A673 (cell line): ENCODE measurements around the gene PPFIA2. TPM values are rescaled to one million over a fixed set of nuclear protein-coding genes. Genes with fewer than 3 reads are reported as not detected.

Experiments
- BruUV-seq: library from RNA; stranded (reverse); fragments of 400-500 nt; replicated peaks from 2 replicates; lab custom pipeline; 2021; lab: Mats Ljungman, UMichigan
- CTCF ChIA-PET: fragments of 300-600 bp; sonication (Branson Sonifier 250); formaldehyde crosslinking; loops from one replicate; lab custom pipeline; 2022; ENCODE audit warnings: antibody characterized with exemption; lab: Charles Lee
- POLR2A ChIA-PET: fragments of 300-600 bp; sonication (Branson Sonifier 250); formaldehyde crosslinking; loops from one replicate; lab custom pipeline; 2022; ENCODE audit warnings: antibody characterized with exemption; ENCODE audit not compliant: low non-redundant PET; lab: Charles Lee
- DNase-seq: peaks from one replicate; pipeline ENCODE4 v3.0.0-alpha.2; 2015; ENCODE audit warnings: low spot score
- H3K27ac ChIP-seq: fragments of 200-600 bp; sonication (generic); 2 replicates; pipeline ENCODE4 v1.5.1; 2016; ENCODE audit warnings: mixed run types, low read depth, mild to moderate bottlenecking, mixed read lengths, antibody characterized with exemption, low read length; ENCODE audit not compliant: poor library complexity, severe bottlenecking
- H3K27me3 ChIP-seq: fragments of 200-600 bp; sonication (generic); replicated peaks from 2 replicates; pipeline ENCODE4 v1.6.1; 2017; ENCODE audit warnings: mixed run types, low read depth, mild to moderate bottlenecking, mixed read lengths, antibody characterized with exemption, low read length; ENCODE audit not compliant: insufficient read depth, poor library complexity
- H3K36me3 ChIP-seq: fragments of 200-600 bp; sonication (generic); 2 replicates; pipeline ENCODE4 v1.6.1; 2016; ENCODE audit warnings: mixed run types, mild to moderate bottlenecking, mixed read lengths, antibody characterized with exemption, low read length; ENCODE audit not compliant: insufficient read depth, poor library complexity, severe bottlenecking
- H3K4me1 ChIP-seq: fragments of 200-600 bp; sonication (generic); 2 replicates; pipeline ENCODE4 v1.6.1; 2017; ENCODE audit warnings: mixed run types, mild to moderate bottlenecking, mixed read lengths, antibody characterized with exemption, low read length; ENCODE audit not compliant: insufficient read depth, poor library complexity, severe bottlenecking
- H3K4me3 ChIP-seq: fragments of 200-600 bp; sonication (generic); 2 replicates; pipeline ENCODE4 v1.5.1; 2016; ENCODE audit warnings: low read depth, mixed run types, mild to moderate bottlenecking, mixed read lengths, low read length; ENCODE audit not compliant: poor library complexity, severe bottlenecking
- H3K9me3 ChIP-seq: fragments of 200-600 bp; sonication (generic); 2 replicates; pipeline ENCODE4 v1.6.1; 2016; ENCODE audit warnings: mixed run types, low read depth, mild to moderate bottlenecking, mixed read lengths, antibody characterized with exemption, low read length; ENCODE audit not compliant: poor library complexity, severe bottlenecking
- CTCF ChIP-seq: fragments of 300-800, 200-600 bp; sonication (generic); conservative IDR thresholded peaks from 2 replicates; pipeline ENCODE4 v1.5.1; 2017; ENCODE audit warnings: low read depth, mild to moderate bottlenecking, antibody characterized with exemption, low read length, moderate library complexity, mixed read lengths
- EZH2 ChIP-seq: fragments of 200-600 bp; sonication (generic); IDR thresholded peaks from 2 replicates; pipeline ENCODE4 v1.6.1; 2017; ENCODE audit warnings: borderline replicate concordance, low read depth, mild to moderate bottlenecking, mixed read lengths, antibody characterized with exemption, low read length; ENCODE audit not compliant: poor library complexity, severe bottlenecking
- intact Hi-C: fragments of 100-400 bp; cut with micrococcal nuclease; formaldehyde crosslinking; loops from one replicate; pipeline ENCODE4 v1.10.0; 2022; ENCODE audit not compliant: unreplicated experiment
- total RNA-seq: library from RNA; stranded (reverse); gene quantifications from 2 replicates; pipeline ENCODE4 v1.2.3, GENCODE V29; 2021

The PPFIA2 gene
- total RNA-seq, 1 experiment from 2014 or later, result 0.52 TPM

GRCh38 chr12:81626406-81626805, 132.7 kb downstream of the PPFIA2 start:
- Histone ChIP-seq H3K4me1 (no peaks in the 10 kb centered on the region), H3K9me3 (no peaks in the 10 kb centered on the region), H3K27ac (no peak overlapping the region), H3K36me3 (no peaks in the 10 kb centered on the region), H3K4me3 (no peak overlapping the region), H3K27me3 (no peaks in the 10 kb centered on the region)
- BruUV-seq, result no TSS peak
- ChIA-PET POLR2A (no interaction called here), CTCF (no interaction called here)
- intact Hi-C loops, result loop anchor here (5.0 kb wide), 2 partner anchors 294 to 359 kb away; no protein-coding TSS in a partner anchor
- no peak for TF ChIP-seq CTCF
- no peak for TF ChIP-seq EZH2
- no peak for DNase-seq

- peak; percentile 3 for DNase-seq
- Histone ChIP-seq H3K4me3 (no peak overlapping the region), H3K4me1 (no peaks in the 10 kb centered on the region), H3K27me3 (no peaks in the 10 kb centered on the region), H3K36me3 (no peaks in the 10 kb centered on the region), H3K27ac (no peak overlapping the region), H3K9me3 (no peaks in the 10 kb centered on the region)
- POLR2A ChIA-PET, result interaction anchor here (0.7 kb wide), 1 partner anchor 1392 kb away, joined by 9 read pairs; no protein-coding TSS in a partner anchor
- TF ChIP-seq CTCF, result no peak
- no peak for TF ChIP-seq EZH2
- CTCF ChIA-PET, result no interaction called here
- intact Hi-C loops, result no loop called here
- no TSS peak for BruUV-seq
Measured at GRCh38 chr12:81617915-81618314, 141.2 kb downstream of the PPFIA2 start.

GRCh38 chr12:81615026-81615588, 144.0 kb downstream of the PPFIA2 start:
- TF ChIP-seq EZH2 (no peak), CTCF (no peak)
- no peaks in the 10 kb centered on the region for H3K36me3 ChIP-seq
- CTCF ChIA-PET, result no interaction called here
- DNase-seq, result no peak
- POLR2A ChIA-PET, result no interaction called here
- no peak overlapping the region for H3K4me3 ChIP-seq
- intact Hi-C loops, result no loop called here
- H3K27ac ChIP-seq, result no peak overlapping the region
- H3K27me3 ChIP-seq, result no peaks in the 10 kb centered on the region
- H3K9me3 ChIP-seq, result no peaks in the 10 kb centered on the region
- no peaks in the 10 kb centered on the region for H3K4me1 ChIP-seq
- BruUV-seq, result no TSS peak
